Measurements from ENCODE around the gene PCAT6. TPM values are rescaled to one million over a fixed set of nuclear protein-coding genes. Genes with fewer than 3 reads are reported as not detected.

Gene PCAT6
- total RNA-seq, 1 experiment from 2014 or later: 4.8 TPM

GRCh38 chr1:202848191-202848542 lies 37.4 kb downstream of the PCAT6 start:
- no peak overlapping the region for H3K56ac ChIP-seq (ENCODE audit: insufficient read length, low read depth, low read length)
- no peak overlapping the region for H3T11ph ChIP-seq (ENCODE audit: low read length)
- no peaks in the 10 kb centered on the region for H3K4me1 ChIP-seq (ENCODE audit: insufficient read depth, low read length)
- H3K18ac ChIP-seq (ENCODE audit: insufficient read length, low read depth, low read length): no peak overlapping the region
- no peak overlapping the region for H4K5ac ChIP-seq (ENCODE audit: insufficient read length, low read depth, low read length)
- no peak overlapping the region for H3K23ac ChIP-seq (ENCODE audit: insufficient read length, low read depth, low read length)
- TF ChIP-seq, protein P1, sequence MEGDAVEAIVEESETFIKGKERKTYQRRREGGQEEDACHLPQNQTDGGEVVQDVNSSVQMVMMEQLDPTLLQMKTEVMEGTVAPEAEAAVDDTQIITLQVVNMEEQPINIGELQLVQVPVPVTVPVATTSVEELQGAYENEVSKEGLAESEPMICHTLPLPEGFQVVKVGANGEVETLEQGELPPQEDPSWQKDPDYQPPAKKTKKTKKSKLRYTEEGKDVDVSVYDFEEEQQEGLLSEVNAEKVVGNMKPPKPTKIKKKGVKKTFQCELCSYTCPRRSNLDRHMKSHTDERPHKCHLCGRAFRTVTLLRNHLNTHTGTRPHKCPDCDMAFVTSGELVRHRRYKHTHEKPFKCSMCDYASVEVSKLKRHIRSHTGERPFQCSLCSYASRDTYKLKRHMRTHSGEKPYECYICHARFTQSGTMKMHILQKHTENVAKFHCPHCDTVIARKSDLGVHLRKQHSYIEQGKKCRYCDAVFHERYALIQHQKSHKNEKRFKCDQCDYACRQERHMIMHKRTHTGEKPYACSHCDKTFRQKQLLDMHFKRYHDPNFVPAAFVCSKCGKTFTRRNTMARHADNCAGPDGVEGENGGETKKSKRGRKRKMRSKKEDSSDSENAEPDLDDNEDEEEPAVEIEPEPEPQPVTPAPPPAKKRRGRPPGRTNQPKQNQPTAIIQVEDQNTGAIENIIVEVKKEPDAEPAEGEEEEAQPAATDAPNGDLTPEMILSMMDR (conservative IDR thresholded peaks at IDR 0.05): no peak
- H3K79me2 ChIP-seq (ENCODE audit: insufficient read depth, low read length): no peaks in the 10 kb centered on the region
- no peaks in the 10 kb centered on the region for H3K27me3 ChIP-seq (ENCODE audit: insufficient read depth, low read length)
- Mint-ChIP-seq H3K4me1 (peaks cover 8 to 14% of the 10 kb centered on the region in 2 experiments), H3K27me3 (ENCODE audit: low read depth) (no peaks in the 10 kb centered on the region; the same call in none of the 2 replicates), H3K9me3 (no peaks in the 10 kb centered on the region), H3K27ac (no peak overlapping the region), H3K4me3 (no peak overlapping the region; a peak in 1 of 5 replicates), H3K36me3 (ENCODE audit: insufficient read depth in 1 of 3, low read depth in 3 of 3) (peaks cover 4 to 28% (median 17%) of the 10 kb centered on the region in 3 experiments; a peak in 5 of 7 replicates)
- no peak overlapping the region for H2AFZ ChIP-seq (ENCODE audit: low read length)
- no peak overlapping the region for H2BK5ac ChIP-seq (ENCODE audit: insufficient read length, low read length)
- H2BK120ac ChIP-seq (ENCODE audit: low read depth, low read length, poor library complexity, severe bottlenecking): no peak overlapping the region
- H2BK12ac ChIP-seq (ENCODE audit: insufficient read length, low read depth, low read length): no peak overlapping the region
- H3K9ac ChIP-seq (ENCODE audit: extremely low read depth, insufficient read length, low read length): no peak overlapping the region
- H3K4me2 ChIP-seq (ENCODE audit: insufficient read depth, insufficient read length, low read length): no peak overlapping the region
- no peak overlapping the region for H2AK5ac ChIP-seq (ENCODE audit: insufficient read length, low read length)
- H4K8ac ChIP-seq (replicated peaks; ENCODE audit: insufficient read length, low read depth, low read length): no peak overlapping the region
- no peak overlapping the region for H3K14ac ChIP-seq (ENCODE audit: insufficient read depth, low read length)
- no peak overlapping the region for H2BK20ac ChIP-seq (ENCODE audit: low read depth, low read length, poor library complexity, severe bottlenecking)
- H4K91ac ChIP-seq (ENCODE audit: insufficient read length, low read depth, low read length): no peak overlapping the region
- H3K27ac ChIP-seq (ENCODE audit: insufficient read length, low read depth, low read length): no peak overlapping the region
- no peaks in the 10 kb centered on the region for H3K9me3 ChIP-seq (ENCODE audit: control insufficient read depth, low read depth, low read length)
- H3K79me1 ChIP-seq (ENCODE audit: insufficient read depth, low read depth, low read length, poor library complexity, severe bottlenecking): no peaks in the 10 kb centered on the region
- H3K4ac ChIP-seq (ENCODE audit: low read depth, low read length): no peak overlapping the region
- H4K20me1 ChIP-seq (ENCODE audit: control insufficient read depth, insufficient read depth, insufficient read length): no peaks in the 10 kb centered on the region
- no peak overlapping the region for H2BK15ac ChIP-seq (ENCODE audit: low read depth, low read length)
- no peak for DNase-seq
- no CpG with 5 or more reads among the region's 2 CpGs for WGBS (ENCODE audit: extremely low coverage, insufficient read length, low lambda C conversion rate)
- no peaks in the 10 kb centered on the region for H3K23me2 ChIP-seq (ENCODE audit: insufficient read length, low read depth, low read length, poor library complexity, severe bottlenecking)
